HAP-1 (cell line): ENCODE data around the gene HTR7.

ENCODE experiments used
- DNase-seq, 2 experiments: peaks; one replicate each; pipeline ENCODE4 v3.0.0-alpha.2; 2016 to 2020; ENCODE audit warnings: low spot score in 2 of 2
- H3K27me3 ChIP-seq: fragments of 250-450 bp; sonication (Bioruptor Pico); 2 replicates; pipeline ENCODE4 v1.5.1; 2020; ENCODE audit warnings: low read depth, mild to moderate bottlenecking, moderate library complexity
- H3K36me3 ChIP-seq: fragments of 250-450 bp; sonication (Bioruptor Pico); replicated peaks from 2 replicates; pipeline ENCODE4 v1.5.1; 2020; ENCODE audit warnings: mild to moderate bottlenecking
- H3K4me1 ChIP-seq: fragments of 250-450 bp; sonication (Bioruptor Pico); 2 replicates; pipeline ENCODE4 v1.5.1; 2020; ENCODE audit warnings: mild to moderate bottlenecking
- H3K4me3 ChIP-seq: fragments of 250-450 bp; sonication (Bioruptor Pico); 2 replicates; pipeline ENCODE4 v1.5.1; 2020; ENCODE audit warnings: mild to moderate bottlenecking, moderate library complexity
- H3K9me3 ChIP-seq: fragments of 250-450 bp; sonication (Bioruptor Pico); 2 replicates; pipeline ENCODE4 v1.5.1; 2020; ENCODE audit warnings: mild to moderate bottlenecking, moderate library complexity
- in situ Hi-C: fragments of 300-500 bp; cut with MboI; formaldehyde crosslinking; loops from 3 replicates; pipeline ENCODE4 v1.14.3; 2020; ENCODE audit warnings: low sequenced_read_pairs, inconsistent platforms, mixed read lengths

The HTR7 gene

DNA sequence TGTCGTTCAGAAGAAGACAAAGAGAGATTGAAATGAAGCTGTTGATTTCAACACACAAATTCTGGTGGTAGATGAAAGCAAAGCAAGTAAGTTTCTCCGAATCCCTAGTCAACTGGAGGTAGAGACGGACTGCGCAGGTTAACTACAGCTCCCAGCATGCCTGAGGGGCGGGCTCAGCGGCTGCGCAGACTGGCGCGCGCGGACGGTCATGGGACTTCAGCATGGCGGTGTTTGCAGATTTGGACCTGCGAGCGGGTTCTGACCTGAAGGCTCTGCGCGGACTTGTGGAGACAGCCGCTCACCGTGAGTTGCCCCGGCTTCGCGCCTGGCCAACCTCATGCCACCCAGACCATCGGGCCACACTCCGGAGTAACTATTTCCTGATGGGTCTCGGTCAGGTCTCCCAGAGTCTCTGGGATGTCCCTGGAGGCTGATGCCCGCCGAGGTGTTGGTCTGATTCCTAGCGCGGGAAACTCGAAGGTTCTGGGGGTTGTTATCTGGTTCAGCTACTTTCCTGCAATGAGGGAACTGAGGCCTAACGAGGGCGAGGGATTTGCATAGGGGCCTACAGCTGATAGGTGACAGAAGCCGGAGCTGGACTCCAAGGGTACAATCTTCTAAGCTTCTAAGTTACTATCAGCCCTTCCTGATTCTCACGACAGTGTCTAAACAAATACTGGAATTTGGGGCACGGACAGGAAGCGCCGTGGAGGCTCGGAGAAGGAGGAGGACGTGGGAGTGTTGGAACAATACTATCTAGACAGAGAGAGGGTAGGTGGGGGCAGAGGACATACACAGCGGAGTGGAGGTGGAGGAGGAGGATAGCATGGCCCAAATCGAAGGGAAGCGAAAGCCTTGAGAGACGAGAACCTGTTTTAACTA is 14.2 kb upstream of the HTR7 start, which contains the start of gene RPP30:
Gene RPP30, plus strand, starts transcription at position 209 of the 882 bp plus-strand sequence. Its CDS starts 13 bp downstream, at position 222.
- in situ Hi-C loops, result loop anchor here (25.0 kb wide), 1 partner anchor 1085 kb away; no protein-coding TSS in a partner anchor
- 0 out of 2 replicates have a peak, but pooled peaks cover 3% of the 10 kb centered on the region for H3K9me3 ChIP-seq
- no peaks in the 10 kb centered on the region for H3K27me3 ChIP-seq
- H3K36me3 ChIP-seq, result peaks cover 18% of the 10 kb centered on the region
- H3K4me3 ChIP-seq, result peak within 1 kb of the TSS; percentile 76
- no peaks in the 10 kb centered on the region for H3K4me1 ChIP-seq
- peak; percentile 75 to 87 for DNase-seq

- in situ Hi-C loops, result loop anchor here (25.0 kb wide), 1 partner anchor 1084 kb away; no protein-coding TSS in a partner anchor
- DNase-seq, result peak; percentile 71 to 84
- H3K4me1 ChIP-seq, result no peaks in the 10 kb centered on the region
- 0 out of 2 replicates have a peak, but pooled peaks cover 3% of the 10 kb centered on the region for H3K9me3 ChIP-seq
- H3K27me3 ChIP-seq, result no peaks in the 10 kb centered on the region
- peak overlapping the region; percentile 76 for H3K4me3 ChIP-seq
- peaks cover 11% of the 10 kb centered on the region for H3K36me3 ChIP-seq
These were observed 13.5 kb upstream of the HTR7 start for GRCh38 chr10:90871279-90871765.

- in situ Hi-C loops, result loop anchor here (5.0 to 25.0 kb wide), 2 partner anchors 114 to 1079 kb away; no protein-coding TSS in a partner anchor
- Histone ChIP-seq H3K4me3 (no peak overlapping the region), H3K9me3 (0 out of 2 replicates have a peak, but pooled peaks cover 3% of the 10 kb centered on the region), H3K4me1 (no peaks in the 10 kb centered on the region), H3K36me3 (no peaks in the 10 kb centered on the region), H3K27me3 (peaks cover 24% of the 10 kb centered on the region)
- DNase-seq, result no peak
These were observed 8.3 kb upstream of the HTR7 start for GRCh38 chr10:90866050-90866598.

GRCh38 chr10:90865401-90865800 is 7.6 kb upstream of the HTR7 start:
- Histone ChIP-seq H3K4me3 (no peak overlapping the region), H3K27me3 (peaks cover 28% of the 10 kb centered on the region), H3K9me3 (0 out of 2 replicates have a peak, but pooled peaks cover 3% of the 10 kb centered on the region), H3K4me1 (no peaks in the 10 kb centered on the region), H3K36me3 (no peaks in the 10 kb centered on the region)
- in situ Hi-C loops, result loop anchor here (5.0 to 25.0 kb wide), 2 partner anchors 113 to 1078 kb away; no protein-coding TSS in a partner anchor
- no peak for DNase-seq

DNA sequence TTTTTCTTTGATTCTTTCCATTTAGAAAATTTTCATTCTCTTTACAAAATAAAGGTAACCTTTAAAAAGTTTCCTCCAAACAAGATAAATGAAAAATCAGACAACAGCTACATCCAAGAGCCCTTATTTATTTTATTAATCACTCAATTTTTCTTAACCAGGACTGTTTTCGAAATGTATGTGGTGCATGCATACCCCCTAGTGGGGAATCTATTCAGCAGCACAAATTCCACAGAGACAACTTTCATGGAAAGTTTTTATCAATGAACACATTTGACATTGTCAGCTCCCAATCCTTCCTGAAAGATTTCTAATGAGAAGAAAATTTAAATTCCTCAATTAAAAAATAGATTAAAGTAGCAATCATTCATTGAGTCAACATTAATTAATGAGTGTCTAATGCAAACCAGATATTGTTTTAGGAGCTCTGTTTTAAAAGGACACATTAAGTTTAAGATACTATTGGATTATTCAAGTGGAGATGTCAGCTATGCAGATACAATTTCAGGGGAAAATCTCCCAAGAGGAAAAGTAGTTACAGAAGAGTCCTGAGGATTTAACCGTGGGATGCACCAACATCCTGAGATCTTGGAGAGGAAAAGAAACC is 5.2 kb upstream of the HTR7 start:
- in situ Hi-C loops, result loop anchor here (25.0 kb wide), 1 partner anchor 1076 kb away; no protein-coding TSS in a partner anchor
- Histone ChIP-seq H3K9me3 (no peaks in the 10 kb centered on the region), H3K27me3 (peaks cover 30% of the 10 kb centered on the region)

DNA sequence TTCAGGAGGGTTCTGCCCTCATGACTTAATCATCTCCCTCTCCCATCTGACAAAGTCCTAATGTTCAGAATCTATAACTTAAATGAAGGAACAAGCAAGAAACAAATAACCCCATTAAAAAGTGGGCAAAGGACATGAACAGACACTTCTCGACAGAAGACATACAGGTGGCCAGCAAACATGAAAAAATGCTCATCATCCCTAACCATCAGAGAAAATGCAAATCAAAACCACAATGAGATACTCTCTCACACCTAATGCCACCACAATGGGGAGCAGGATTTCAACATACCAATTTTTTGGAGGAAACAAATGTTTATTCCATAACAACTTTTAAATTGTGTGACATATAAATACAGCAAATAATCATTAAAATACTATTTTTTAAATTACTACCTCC is 3.0 kb upstream of the HTR7 start:
- DNase-seq, result no peak
- in situ Hi-C loops, result loop anchor here (25.0 kb wide), 1 partner anchor 1073 kb away; no protein-coding TSS in a partner anchor
- no peak overlapping the region for H3K4me3 ChIP-seq
- H3K36me3 ChIP-seq, result no peaks in the 10 kb centered on the region
- no peaks in the 10 kb centered on the region for H3K9me3 ChIP-seq
- peaks cover 44% of the 10 kb centered on the region for H3K27me3 ChIP-seq
- no peaks in the 10 kb centered on the region for H3K4me1 ChIP-seq

More for the DNA sequence above, 5.2 kb upstream of the HTR7 start:
- H3K36me3 ChIP-seq, result no peaks in the 10 kb centered on the region
- no peak overlapping the region for H3K4me3 ChIP-seq
- H3K4me1 ChIP-seq, result no peaks in the 10 kb centered on the region
- peak in 1 of 2 experiments; percentile 27 for DNase-seq

DNA sequence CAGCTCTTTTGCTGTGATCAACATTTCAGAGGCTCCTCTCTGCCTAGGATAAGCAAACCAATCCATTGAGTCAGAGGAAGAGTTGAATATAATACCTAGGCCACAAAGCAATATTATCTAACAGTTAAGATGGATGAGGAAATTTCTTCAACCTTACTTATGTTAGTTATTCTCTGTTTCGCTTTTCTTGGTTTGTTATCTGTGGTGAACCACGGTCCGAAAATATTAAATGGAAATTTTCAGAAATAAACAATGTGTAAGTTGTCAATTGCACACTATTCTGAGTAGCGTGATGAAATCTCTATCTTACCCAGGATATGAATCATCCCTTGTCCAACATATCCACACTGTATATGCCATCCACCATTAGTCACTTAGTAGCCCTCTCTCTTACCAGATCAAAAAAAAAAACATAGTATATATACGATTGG is 1.5 kb upstream of the HTR7 start:
- Histone ChIP-seq H3K36me3 (no peaks in the 10 kb centered on the region), H3K9me3 (no peaks in the 10 kb centered on the region), H3K4me1 (no peaks in the 10 kb centered on the region), H3K4me3 (no peak overlapping the region), H3K27me3 (peaks cover 34% of the 10 kb centered on the region)
- no peak for DNase-seq
- in situ Hi-C loops, result loop anchor here (25.0 kb wide), 1 partner anchor 1072 kb away; no protein-coding TSS in a partner anchor

DNA sequence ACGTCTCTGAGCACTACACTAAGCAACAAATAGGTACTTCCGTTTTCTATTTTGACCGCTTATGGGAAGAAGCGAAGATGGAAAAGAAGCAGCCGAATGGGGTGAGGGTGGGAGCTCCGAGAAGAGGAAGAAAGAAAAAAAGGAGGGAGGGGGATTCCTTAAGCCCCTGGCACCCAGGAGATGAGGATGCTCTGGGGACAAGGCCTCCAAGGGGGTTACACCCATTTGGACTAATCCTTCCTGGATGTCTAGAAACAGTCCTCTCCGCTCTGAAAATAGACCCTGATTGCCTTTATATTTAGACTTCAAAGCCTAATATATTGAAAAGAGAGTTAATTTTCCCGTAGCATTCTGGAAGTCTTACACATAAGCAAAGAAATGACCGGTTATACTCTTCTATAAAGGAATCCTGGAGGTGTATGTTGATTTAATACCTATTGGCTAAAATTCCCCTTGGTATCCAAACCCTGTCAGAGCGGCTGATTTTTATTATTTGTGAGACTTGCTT is 676 bp upstream of the HTR7 start:
- Histone ChIP-seq H3K4me1 (no peaks in the 10 kb centered on the region), H3K27me3 (peaks cover 27% of the 10 kb centered on the region), H3K4me3 (peak overlapping the region; percentile 39), H3K9me3 (no peaks in the 10 kb centered on the region), H3K36me3 (no peaks in the 10 kb centered on the region)
- DNase-seq, result no peak
- in situ Hi-C loops, result loop anchor here (25.0 kb wide), 1 partner anchor 1071 kb away; no protein-coding TSS in a partner anchor

- H3K27me3 ChIP-seq, result peaks cover 27% of the 10 kb centered on the region
- in situ Hi-C loops, result loop anchor here (25.0 kb wide), 1 partner anchor 1070 kb away; no protein-coding TSS in a partner anchor
- no peaks in the 10 kb centered on the region for H3K4me1 ChIP-seq
- DNase-seq, result no peak
- no peaks in the 10 kb centered on the region for H3K36me3 ChIP-seq
- peak overlapping the region; percentile 39 for H3K4me3 ChIP-seq
- no peaks in the 10 kb centered on the region for H3K9me3 ChIP-seq
These were observed 740 bp downstream of the HTR7 start for GRCh38 chr10:90856964-90857634.

DNA sequence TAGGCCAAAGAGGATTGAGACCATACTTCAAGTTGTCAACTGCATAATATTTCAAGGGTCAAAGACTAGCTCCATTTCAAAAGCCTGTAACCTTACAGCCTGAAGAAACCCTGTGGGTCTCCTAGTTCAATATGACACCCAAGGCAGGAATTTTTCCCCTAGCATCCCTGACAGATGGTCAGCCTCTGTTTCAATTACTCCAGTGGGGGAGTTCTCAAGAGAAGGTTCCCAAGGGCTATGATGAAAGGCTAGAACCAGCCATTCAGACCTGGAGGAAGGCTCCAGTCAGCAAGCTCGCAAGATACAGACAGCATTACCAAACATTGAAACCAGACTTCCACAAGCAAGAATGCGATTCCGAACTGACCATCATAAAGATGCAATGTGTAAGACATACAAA is 1.6 kb downstream of the HTR7 start:
- H3K27me3 ChIP-seq, result peaks cover 20% of the 10 kb centered on the region
- no peaks in the 10 kb centered on the region for H3K36me3 ChIP-seq
- no peaks in the 10 kb centered on the region for H3K4me1 ChIP-seq
- DNase-seq, result no peak
- H3K4me3 ChIP-seq, result no peak overlapping the region
- no peaks in the 10 kb centered on the region for H3K9me3 ChIP-seq
- in situ Hi-C loops, result loop anchor here (25.0 kb wide), 1 partner anchor 1069 kb away; no protein-coding TSS in a partner anchor

GRCh38 chr10:90855126-90855525 is 2.7 kb downstream of the HTR7 start:
- in situ Hi-C loops, result loop anchor here (25.0 kb wide), 1 partner anchor 1068 kb away; no protein-coding TSS in a partner anchor
- Histone ChIP-seq H3K9me3 (peaks cover 8% of the 10 kb centered on the region; the same call in 1 of the 2 replicates), H3K4me1 (no peaks in the 10 kb centered on the region), H3K36me3 (no peaks in the 10 kb centered on the region), H3K4me3 (no peak overlapping the region), H3K27me3 (peaks cover 16% of the 10 kb centered on the region)
- no peak for DNase-seq

DNA sequence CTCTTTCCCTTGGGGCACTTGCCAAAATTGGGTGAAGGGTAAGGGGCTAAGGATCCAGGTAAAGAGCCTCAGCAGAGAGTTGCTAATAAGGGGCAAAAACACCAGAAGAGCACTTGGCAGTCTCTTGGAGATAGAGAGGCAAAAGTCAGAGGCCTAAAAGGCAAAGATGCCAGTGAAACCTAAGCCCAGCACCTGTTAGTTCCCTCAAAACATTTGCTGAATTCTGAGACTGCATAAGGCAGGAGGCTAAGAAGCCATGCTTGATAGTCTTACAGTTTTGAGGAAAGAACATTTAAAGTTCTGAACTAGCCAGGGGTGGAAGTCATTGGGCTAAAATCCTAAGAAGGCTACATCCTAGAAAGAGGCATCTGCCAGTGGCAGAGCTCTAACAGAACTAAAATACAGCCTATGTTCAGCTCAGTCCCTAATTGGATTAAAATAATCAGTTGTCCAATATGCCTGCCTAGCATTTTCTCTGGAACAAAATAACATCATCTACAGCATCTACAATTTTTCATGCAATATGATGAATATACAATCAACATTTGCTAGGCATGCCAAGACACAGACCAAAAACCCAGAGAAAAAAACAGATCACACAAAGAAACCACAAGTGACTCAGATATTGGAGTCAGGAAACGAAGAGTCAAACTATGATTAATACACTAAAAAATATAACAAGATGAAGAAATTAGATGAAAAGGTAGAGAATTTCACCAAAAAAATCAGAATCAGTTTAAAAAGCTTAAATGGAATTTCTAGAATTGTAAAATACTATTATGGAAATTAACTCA is 7.7 kb downstream of the HTR7 start:
- Histone ChIP-seq H3K4me1 (no peaks in the 10 kb centered on the region), H3K27me3 (no peaks in the 10 kb centered on the region), H3K9me3 (peaks cover 10% of the 10 kb centered on the region), H3K4me3 (no peak overlapping the region), H3K36me3 (no peaks in the 10 kb centered on the region)
- in situ Hi-C loops, result loop anchor here (25.0 kb wide), 1 partner anchor 1063 kb away; no protein-coding TSS in a partner anchor
- DNase-seq, result no peak
